Activated CD8-positive, alpha-beta memory T cell treated with anti-CD3 and anti-CD28 coated beads for 4 hours (primary cell): ENCODE results near the gene ITFG2.
A peak's percentile ranks its signal among the peaks of the same experiment; 100 is the strongest.
"Not testable (repeated sequence)": the region's sequence is repeated elsewhere in the genome, so short reads cannot be mapped to it uniquely, and the experiment has no call there.

Experiments used
- DNase-seq, 2 donors: peaks; one replicate each; pipeline ENCODE4 v3.0.0-alpha.2; 2020; ENCODE audit warnings: low read depth in 2 of 2

The ITFG2 gene

DNA sequence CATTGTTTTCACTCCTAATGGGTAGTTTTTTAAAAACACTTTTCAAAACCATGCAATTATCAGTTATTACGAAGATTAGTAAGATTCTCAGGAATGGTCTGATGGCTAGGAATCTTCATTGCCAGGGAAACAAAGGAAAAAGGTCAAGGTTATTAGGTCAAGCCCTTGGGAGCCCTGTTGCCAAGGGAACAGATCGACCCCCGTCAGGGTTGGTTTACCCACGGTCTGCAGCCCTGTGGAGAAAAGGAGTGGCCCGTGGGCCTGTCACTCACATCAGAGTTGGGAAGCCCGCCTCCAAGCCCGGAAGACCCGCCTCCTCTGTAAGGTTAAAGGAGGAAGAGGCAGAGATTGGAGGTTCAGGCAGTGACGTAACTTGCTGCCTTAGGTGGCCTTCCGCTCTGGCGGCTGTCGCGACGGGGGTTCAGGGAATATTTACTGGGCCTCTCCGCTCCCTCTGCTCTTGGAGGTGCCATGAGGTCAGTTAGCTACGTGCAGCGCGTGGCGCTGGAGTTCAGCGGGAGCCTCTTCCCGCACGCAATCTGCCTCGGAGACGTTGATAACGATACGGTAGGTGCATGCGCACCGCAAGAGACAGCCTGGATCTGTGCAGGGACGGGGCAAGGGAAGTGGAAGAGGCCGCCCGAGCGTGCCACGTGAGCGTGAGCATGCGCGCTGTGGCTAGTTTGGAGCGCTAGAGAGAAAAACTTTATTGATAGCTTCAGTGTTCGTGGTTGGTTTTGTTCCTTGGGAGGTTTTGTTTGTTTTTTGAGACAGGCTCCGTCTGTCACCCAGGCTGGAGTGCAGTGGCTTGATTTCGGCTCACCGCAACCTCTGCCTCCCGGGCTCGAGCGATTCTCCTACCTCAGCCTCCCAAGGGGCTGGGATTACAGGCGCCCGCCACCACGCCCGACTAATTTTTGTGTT lies at the start of gene ITFG2:
Gene ITFG2 (plus strand): TSS at position 379 of the 924 bp plus-strand sequence. CDS start 93 bp downstream, at position 472.
- DNase-seq: peak; percentile 89 to 95

DNA sequence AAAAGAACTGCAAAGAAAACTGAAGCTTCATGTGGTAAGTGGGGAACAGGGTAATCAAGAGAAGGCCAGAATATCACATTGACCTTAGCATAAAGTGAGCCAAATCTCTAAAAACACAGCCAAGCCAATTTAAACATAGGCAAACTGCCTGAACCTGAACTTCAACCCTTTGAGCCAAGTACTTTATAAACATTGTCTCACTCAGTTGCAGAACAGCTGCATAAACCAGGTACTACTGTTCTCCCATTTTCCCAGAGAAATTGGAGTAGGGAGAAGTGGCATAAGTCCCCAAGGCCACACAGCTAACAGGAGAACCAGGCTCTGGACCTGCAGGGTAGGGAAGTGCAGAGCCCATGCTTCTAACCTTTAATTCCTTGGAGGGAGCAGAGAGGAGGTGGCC lies 48.1 kb upstream of the ITFG2 start:
- DNase-seq: no peak

DNA sequence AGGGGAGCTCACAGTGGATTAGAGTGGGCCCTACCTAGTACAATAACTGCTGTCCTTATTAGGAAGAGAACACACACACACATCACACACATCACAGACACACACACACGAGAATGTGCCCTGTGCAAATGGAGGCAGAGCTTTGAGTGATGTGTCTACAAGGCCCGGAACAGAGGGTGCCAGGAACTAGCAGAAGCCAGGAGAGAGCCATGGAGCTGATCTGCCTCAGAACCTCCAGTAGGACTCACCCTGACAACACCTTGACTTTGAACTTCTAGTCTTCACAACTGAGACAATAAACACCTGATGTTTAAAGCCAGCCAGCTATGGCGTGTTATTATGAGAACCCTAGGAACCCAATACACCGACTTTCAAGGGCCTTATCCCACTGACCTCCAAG lies 47.4 kb upstream of the ITFG2 start:
- DNase-seq: no peak

DNA sequence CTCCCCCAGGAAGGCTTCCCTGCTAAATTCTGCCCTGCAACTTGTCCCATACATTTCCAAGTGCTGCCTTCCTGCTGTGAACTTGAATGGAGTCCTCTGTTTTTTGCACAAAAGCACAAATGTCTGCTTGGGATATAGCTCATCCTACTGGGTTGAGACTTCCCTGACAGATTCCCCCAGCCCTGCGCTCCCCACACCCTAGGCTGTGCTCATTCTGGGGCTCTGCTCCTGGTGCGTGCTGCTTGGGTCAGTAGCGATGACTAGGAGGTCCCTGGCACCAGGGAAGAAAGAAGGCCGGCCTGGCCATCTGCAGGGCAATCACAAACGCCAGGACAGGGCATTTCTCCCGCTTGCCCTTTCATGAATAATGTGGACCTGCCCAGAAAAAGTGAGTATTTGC lies 46.9 kb upstream of the ITFG2 start:
- DNase-seq: no peak

DNA sequence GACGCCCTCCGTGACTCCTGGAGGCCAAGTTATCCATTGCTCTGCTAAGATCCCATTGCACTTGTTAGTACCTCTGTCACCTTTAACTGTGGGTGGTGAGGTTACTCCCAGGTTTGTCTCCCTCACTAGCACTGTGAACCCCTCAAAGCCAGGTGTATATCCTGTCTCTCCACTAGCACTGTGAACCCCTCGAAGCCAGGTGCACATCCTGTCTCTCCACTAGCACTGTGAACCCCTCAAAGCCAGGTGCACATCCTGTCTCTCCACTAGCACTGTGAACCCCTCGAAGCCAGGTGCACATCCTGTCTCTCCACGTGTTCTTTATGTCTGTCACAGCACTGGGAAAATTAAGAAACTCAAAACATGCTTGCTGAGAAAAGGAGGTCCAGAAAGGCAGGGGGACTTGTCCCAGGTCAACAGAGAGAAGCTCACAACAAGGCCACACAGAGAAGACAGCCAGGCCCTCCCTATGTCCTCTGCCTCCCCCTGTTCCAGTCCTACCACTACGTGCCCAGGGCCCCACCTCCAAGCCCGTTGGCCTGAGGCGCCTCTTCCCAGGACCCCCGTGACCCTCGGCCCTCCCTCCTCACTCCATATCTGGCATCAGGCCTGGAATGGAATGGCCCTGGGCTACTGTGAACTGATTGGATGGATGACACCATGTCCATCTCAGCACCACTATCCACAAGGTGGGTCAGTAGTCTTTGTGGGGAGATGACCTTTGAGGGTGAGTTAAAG lies 44.1 kb upstream of the ITFG2 start:
- no peak for DNase-seq

DNA sequence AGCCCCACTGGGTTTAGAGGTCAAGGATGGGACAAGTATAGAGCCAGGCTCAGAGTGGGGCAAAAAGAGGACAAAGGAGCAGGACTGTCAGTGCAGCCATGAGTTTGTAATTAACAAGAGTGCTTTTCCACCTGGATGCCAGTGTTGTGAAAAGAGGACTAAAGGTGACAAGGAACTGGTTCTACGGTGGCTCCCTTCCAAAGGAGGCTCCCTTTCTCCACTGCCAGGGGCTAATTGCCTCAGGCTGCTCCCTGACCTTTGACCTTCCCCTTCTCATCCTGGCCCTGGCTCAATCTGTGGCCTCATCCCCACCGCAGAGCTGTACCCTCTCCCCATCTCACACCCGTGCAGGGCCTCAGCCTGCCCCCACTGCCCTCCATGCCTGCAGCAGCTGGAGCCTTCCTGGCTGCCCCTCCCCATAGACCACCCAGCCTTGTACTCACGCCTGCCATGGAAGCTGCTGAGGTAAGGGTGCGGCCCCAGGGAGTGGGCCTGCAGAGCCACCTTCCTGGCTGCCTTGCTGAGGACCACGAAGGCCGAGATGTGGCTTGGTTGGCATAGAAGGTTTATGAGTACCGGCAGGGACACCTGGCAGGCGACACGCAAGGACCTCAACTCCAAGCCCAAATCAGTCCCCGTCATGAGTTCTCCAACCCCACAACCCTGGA lies 42.5 kb upstream of the ITFG2 start:
- DNase-seq: no peak

DNA sequence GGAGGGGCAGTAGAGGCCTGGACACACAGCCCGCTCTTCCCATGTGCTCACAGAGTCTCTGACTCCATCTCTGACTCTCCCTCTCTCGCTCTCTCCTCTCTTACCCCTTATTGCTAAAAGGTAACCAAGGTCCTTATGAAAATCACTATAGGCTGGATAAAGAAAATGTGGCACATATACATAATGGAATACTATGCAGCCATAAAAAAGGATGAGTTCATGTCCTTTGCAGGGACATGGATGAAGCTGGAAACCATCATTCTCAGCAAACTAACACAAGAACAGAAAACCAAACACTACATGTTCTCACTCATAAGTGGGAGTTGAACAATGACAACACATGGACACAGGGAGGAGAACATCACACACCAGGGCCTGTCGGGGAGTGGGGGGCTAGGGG lies 41.9 kb upstream of the ITFG2 start:
- not testable (repeated sequence) for DNase-seq

DNA sequence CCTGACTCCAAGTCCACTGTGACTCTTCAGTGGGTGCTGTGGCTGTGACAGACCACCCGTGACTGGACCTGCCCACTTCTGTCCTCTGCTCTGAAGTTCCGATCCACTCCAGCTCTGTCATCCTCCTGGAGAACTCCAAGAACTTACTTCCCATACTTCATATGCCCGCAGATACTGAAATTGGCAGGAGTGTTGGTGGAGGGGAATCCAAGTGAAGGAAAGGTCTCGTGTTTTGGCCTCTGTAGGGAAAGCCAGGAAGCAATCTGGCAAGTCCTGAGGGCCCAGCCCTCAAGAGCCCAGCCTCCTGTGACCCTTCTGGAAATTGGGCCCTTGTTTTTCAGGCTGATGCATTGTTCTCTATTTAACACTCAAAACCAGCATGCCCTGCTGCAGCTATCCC lies 40.1 kb upstream of the ITFG2 start:
- DNase-seq: no peak

DNA sequence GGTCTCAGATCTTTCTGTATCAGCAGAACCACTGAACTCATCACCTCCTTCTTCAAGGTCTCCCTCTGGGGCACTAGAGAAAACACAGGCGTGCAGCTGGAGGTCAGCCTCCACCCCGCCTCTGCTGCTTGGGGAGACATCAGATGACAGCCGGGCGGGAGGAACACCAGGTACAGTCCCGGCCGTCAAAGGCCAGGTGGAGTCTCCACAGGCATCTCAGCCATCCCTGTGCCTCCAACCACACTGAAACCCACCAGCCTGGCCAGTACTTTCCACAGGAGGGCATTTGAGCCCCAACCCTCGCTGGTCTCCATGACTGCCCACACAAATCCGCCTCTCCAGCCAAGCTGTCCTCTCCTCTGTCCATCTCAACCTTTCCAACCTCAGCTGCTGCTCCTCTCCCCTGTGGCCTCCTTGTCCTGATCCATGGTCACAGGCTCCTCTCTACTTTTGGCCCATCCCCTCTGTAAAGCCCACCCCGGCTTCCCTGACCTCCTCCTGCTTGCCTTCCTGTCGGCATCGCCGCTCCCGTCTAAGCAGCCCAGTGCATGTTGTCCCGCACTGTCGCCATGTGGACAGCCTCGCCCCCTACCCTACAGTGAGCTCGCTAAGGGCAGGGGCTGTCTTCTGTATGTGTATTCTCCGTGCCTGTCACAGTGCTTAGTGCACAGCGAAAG lies 39.1 kb upstream of the ITFG2 start:
- DNase-seq: no peak

DNA sequence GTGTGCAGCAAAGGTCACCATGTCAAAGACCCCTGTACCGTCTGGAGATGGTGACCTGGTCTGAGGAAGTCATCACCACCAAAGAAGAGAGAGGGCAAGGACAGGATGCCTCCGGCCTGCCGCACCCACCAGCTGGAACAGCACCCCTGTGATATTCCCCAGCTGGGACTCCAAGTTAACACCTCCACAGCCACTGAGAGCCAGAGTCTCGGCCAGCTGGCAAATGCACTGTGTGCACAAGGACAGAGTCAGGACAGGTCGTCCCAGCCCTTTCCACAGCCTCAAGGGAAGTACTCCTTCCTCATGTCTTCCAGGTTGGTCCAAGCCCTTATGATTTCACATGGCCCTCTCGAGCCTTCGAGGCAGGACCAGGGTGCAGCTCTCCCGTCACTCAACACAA lies 37.0 kb upstream of the ITFG2 start:
- no peak for DNase-seq

DNA sequence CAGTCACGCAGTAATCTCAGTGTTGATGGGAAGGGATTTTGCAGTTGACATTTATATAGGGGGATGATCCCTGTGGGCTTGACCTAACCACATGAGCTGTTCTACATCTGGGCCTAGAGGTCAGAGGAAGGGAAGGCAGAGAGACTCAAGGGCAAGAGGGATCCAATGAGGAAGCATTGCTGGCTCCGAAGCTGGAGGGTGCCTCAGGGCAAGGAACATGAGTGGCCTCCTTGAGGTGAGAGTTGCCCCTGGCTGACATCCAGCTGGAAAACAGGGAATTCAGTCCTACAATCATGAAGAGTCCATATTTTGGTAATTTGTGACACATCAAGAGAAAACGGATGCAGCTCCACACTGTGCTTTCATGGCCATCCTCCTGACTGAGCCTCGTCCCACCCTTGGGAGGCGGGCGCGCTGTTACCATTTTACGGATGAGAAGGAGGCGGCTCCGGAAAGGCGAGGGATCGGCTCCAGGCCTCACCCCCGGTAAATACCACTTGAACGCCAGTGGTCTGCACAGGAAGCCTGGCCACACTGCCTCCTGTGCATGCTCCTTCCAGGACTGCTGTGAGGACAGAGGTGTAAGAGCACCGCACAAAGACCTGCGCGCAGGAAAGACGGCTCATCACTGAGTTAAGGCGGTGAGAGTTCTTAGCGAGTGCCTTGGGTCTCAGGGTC lies 36.2 kb upstream of the ITFG2 start:
- DNase-seq: no peak

DNA sequence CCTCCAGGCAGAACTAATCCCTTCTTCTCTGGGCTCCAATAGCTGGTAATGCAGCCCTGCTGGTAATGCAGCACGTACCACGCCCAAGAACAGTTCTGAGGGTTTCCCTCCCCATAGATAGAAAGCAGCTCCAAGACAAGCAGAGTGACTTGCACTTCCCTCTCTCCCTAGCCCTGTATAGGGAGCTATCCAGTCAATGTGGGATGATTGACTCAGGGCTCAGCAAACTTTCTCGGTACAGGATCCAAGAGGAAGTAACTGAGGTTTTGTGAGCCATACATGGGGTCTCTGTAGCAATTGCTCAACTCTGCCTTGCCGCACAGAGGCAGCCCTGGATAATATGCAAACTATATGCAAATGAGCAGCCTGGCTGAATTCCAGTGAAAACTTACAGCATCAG lies 33.2 kb upstream of the ITFG2 start:
- no peak for DNase-seq

DNA sequence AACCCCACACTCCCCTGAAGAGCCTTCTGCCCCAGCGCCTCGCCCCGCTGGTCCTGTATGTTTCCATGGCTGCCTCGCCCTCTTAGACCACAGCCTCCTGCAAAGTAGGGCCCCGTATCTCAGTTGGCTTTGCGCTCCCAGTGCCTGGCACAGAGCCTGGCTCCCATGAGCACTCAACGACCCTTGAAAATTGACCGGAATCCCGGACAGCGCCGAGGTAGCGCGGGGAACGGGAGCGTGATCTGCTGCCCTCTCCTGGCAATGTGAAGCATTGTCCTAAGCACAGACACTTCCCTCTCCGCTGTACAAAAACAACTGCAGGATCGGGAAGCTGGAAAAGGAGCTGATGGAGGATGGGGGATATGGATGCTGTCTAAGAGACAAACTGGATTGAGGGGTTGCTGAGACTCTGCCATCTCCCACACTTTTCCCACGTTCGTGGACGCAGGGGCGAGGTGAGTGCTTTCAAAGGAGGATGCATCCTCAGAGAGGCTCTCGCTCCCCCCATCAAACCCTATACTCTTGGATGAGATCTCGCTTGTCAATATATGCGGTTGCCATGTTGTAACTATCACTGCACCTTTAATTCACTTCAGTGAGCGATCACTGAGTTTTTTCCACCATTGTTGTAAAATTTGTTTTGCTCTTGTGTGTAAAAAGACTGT lies 28.4 kb upstream of the ITFG2 start:
- peak in 1 of 2 donors; percentile 18 for DNase-seq

DNA sequence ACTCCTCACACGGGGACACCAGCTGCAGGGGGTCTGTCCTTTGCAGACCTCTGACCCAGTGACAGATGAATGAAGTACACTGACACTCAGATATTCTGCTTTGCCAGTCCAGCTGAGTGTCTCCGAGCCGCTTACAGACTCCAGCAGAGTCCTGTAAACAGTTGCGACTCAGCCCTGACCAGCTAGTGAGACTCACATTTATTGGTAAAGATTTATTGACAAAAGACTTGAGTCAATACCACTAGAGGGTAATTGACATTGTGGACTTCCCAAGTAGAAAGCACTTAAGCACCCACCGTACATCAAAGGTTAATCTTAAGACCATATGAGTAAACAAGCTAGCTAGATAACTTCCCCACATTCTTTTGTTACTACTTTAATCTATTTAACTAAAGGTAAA lies 27.5 kb upstream of the ITFG2 start:
- DNase-seq: no peak

DNA sequence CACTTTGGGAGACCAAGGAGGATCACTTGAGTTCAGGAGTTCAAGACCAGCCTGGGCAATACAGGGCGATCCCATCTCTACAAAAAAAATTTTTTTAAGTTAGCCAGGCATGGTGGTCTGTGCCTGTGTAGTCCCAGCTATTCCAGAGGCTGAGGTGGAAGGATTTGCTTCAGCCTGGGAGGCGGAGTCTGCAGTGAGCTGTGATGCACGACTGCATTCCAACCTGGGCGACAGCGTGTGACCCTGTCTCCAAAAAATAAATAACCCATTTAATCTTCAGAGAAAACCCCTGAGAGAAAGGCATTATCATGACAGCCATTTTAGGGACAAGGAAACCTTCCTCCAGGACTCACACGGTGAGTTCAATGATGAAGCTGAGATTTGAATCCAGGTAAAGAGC lies 21.4 kb upstream of the ITFG2 start:
- no peak for DNase-seq

DNA sequence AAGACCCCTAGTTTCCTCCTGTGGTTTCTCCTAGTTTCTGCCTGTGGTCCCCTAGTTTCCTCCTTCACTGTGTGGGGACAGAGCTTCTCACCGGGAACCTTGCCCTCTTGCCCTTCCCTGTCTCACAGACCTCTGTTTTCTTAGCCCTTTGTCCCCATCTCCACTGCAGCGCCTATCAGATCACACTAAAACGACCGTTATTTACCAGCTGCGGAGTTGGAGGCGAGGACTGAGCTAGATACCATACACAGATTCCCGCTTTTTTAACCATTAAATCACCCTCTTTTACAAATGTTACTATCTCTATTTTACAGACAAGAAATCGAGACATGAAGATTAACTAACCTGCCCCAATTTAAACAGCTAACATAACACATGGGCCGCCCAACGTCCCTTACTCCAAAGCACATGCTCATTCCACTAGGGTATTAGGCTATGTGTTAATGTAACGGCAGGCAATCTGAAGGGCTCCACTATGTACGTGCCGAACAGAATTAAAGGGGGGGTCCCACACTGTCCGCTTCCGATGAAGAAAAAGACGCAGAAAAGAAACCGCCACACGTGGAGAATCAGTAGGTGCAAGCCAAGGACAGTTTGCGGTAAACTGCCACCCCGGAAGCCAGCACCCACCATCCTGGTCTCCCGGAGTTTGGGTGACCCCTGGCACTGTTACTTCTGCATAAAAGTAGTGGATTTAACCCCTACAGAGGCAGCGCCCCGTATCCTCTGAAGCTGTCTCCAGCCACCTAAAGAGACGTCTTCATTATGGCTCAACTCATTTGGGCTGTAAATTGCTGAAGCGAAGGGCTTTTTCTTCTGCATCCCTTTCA lies 19.6 kb upstream of the ITFG2 start:
- no peak for DNase-seq

DNA sequence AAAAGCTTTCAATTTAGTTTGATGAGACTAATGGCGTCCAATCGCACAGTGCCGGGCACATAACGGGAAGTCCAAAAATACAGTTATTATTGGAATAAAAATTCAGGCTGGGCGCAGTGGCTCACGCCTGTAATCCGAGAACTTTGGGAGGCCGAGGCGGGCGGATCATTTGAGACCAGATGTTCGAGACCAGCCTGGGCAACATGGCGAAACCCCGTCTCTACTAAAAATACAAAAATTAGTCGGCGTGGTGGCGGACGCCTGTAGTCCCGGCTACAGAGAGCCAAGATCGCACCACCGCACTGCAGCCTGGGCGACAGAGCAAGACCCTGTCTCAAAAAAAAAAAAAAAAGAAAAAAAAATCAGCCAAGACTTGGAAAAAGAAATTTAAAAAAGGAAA lies 18.9 kb upstream of the ITFG2 start:
- no peak for DNase-seq

DNA sequence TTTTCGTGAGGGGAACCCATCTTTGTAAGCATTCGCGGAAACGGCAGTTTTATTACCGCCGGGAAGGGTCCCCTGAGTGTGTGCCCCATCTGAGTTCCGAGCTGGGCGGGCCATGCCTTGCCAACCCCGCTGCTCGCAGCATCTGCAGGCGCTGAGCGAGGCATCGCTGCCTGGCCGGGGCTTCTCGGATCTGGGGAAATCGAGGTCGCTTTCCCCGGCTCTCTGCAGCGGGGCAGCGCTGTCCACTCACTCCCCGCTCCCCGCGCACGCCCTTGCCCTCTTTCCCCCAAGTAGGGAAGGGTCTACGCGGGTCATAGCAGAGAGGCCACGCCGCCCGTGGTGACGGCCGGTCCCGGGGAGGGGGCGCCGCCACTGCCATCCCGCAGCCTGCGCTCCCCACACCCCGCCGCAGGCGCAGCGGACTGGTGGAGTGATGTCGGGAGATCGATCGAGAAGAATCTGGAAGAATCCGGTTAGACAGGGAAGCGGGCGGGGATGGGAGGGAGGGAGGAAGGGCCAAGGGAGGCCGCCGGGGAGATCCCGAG lies 18.2 kb upstream of the ITFG2 start:
- DNase-seq: no peak

DNA sequence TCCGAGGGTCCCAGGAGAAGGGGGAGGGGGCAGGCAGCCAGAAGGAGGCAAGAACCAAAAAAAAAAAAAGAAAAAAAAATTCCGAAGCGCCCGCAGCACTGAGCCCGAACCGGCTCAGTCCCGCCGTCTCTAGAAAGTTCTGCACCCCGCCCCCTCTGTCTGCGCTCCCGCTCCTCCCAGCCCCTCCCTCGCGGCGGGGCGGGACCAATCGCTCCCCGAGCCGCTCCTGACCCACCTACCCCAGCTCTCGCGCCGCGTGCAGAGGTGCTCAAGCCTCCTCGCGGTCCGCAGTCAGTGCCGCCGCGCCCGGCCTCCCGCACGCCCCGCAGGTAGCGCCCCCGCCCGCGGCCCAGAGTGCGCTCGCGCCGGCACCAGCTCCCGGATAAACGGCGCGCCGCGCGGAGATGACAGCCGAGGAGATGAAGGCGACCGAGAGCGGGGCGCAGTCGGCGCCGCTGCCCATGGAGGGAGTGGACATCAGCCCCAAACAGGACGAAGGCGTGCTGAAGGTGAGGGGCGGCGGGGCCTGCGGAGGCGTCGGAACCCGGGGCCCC lies 17.7 kb upstream of the ITFG2 start, which contains the start of gene FKBP4:
Gene FKBP4 (plus strand): TSS at position 235 of the 554 bp plus-strand sequence. CDS start 170 bp downstream, at position 405.
- DNase-seq: peak; percentile 83 to 86
